K562 (cell line): Measurements from ENCODE around the gene CAPRIN2. TPM values are rescaled to one million over a fixed set of nuclear protein-coding genes. Genes with fewer than 3 reads are reported as not detected.
A peak's percentile ranks its signal among the peaks of the same experiment; 100 is the strongest.

Experiments
- ATAC-seq: fragments of 200-7000 bp; cut with Tn5 transposase; 3 replicates; pipeline ENCODE4 v1.9.1; 2020; ENCODE audit warnings: moderate library complexity
- BruUV-seq: library from RNA; stranded (reverse); fragments of 400-500 nt; replicated peaks from 2 replicates; lab custom pipeline; 2021; lab: Mats Ljungman, UMichigan
- CTCF ChIA-PET: fragments of 300-600 bp; formaldehyde crosslinking; extraction: SDS; loops from one replicate; lab custom pipeline; 2021; ENCODE audit warnings: low intra/inter-chr PET ratio; lab: Yijun Ruan, JAX
- POLR2A ChIA-PET: fragments of 300-600, 350-650 bp; sonication (Branson Sonifier 250); formaldehyde crosslinking; extraction: SDS; loops from one replicate; lab custom pipeline; 2021; ENCODE audit warnings: antibody characterized with exemption, inconsistent platforms; lab: Yijun Ruan, JAX
- DNase-seq, 4 experiments: peaks; one replicate each; pipeline versions ENCODE4 v3.0.0 to v3.0.0-alpha.2; 2011 to 2018; ENCODE audit warnings: low spot score in 3 of 4, mixed read lengths in 3 of 4; ENCODE audit errors: extremely low read depth in 1 of 4
- FAIRE-seq: peaks from 2 replicates; lab custom pipeline; 2011; peaks lifted over from hg19 to GRCh38; lab: Jason Lieb, UNC
- H2AFZ ChIP-seq: 2 replicates; pipeline ENCODE4 v1.6.0; 2011; ENCODE audit warnings: low read depth, low read length, control low read depth, inconsistent platforms
- H3K27ac ChIP-seq: fragments of 200-600 bp; 3 replicates; pipeline ENCODE4 v1.8.0; 2011; ENCODE audit warnings: low read depth, mild to moderate bottlenecking, control low read depth, inconsistent platforms, low read length, moderate library complexity, mixed read lengths; ENCODE audit errors: extremely low read depth
- H3K27me3 ChIP-seq, 2 experiments: fragments of 300-600 bp in 1 of 2; 2 replicates in 1 of 2; 3 replicates in 1 of 2; pipeline versions ENCODE4 v1.6.0 to v1.8.0; 2011; ENCODE audit warnings: inconsistent platforms in 2 of 2, low read length in 2 of 2, mild to moderate bottlenecking in 1 of 2, mixed read lengths in 1 of 2, moderate library complexity in 1 of 2; ENCODE audit not compliant: control insufficient read depth in 2 of 2, insufficient read depth in 2 of 2
- H3K36me3 ChIP-seq: fragments of 300-600 bp; 3 replicates; pipeline ENCODE4 v1.8.0; 2011; ENCODE audit warnings: mild to moderate bottlenecking, low read length, inconsistent platforms; ENCODE audit not compliant: control insufficient read depth, insufficient read depth
- H3K4me1 ChIP-seq, 2 experiments: fragments of 200-600 bp in 1 of 2; replicated peaks in 1 of 2; 2 replicates in 1 of 2; 3 replicates in 1 of 2; pipeline versions ENCODE4 v1.5.1 to v1.8.0; 2011; ENCODE audit warnings: inconsistent platforms in 2 of 2, low read length in 2 of 2, mild to moderate bottlenecking in 1 of 2, mixed read lengths in 1 of 2, moderate library complexity in 1 of 2; ENCODE audit not compliant: control insufficient read depth in 2 of 2, insufficient read depth in 2 of 2
- H3K4me2 ChIP-seq: 2 replicates; pipeline ENCODE4 v1.6.1; 2011; ENCODE audit warnings: low read length, control low read depth, inconsistent platforms, mixed read lengths; ENCODE audit not compliant: insufficient read depth
- H3K4me3 ChIP-seq: fragments of 200-600 bp; sonication (generic), shearing (Covaris generic); 2 replicates; pipeline ENCODE4 v1.5.1; 2016; ENCODE audit warnings: control low read depth, inconsistent platforms
- H3K79me2 ChIP-seq: fragments of 200-600 bp; 3 replicates; pipeline ENCODE4 v1.8.0; 2011; ENCODE audit warnings: low read length, inconsistent platforms; ENCODE audit not compliant: control insufficient read depth, insufficient read depth
- H3K9ac ChIP-seq, 2 experiments: 2 replicates each; pipeline versions ENCODE4 v1.6.0 to v1.6.1; 2011; ENCODE audit warnings: low read depth in 2 of 2, low read length in 2 of 2, control low read depth in 1 of 2, inconsistent platforms in 1 of 2, mild to moderate bottlenecking in 1 of 2, mixed read lengths in 1 of 2; ENCODE audit not compliant: insufficient read depth in 1 of 2
- H3K9me1 ChIP-seq: one replicate; pipeline ENCODE4 v1.6.0; 2011; ENCODE audit warnings: inconsistent platforms, mild to moderate bottlenecking, low read length, moderate library complexity; ENCODE audit not compliant: control insufficient read depth, insufficient read depth
- H3K9me3 ChIP-seq: replicated peaks from 2 replicates; pipeline ENCODE4 v1.5.1; 2011; ENCODE audit warnings: low read depth, low read length, inconsistent platforms; ENCODE audit not compliant: control insufficient read depth, insufficient read depth
- H4K20me1 ChIP-seq: replicated peaks from 2 replicates; pipeline ENCODE4 v1.6.1; 2011; ENCODE audit warnings: low read length, inconsistent platforms, mixed read lengths; ENCODE audit not compliant: control insufficient read depth, insufficient read depth
- EP300 ChIP-seq: IDR thresholded peaks from 2 replicates; pipeline ENCODE4 v1.6.1; 2012; ENCODE audit warnings: low read length, improper control_type of control experiment
- KAT2B ChIP-seq: IDR thresholded peaks from one replicate; pipeline ENCODE4 v1.6.1; 2012; ENCODE audit warnings: low read depth, mild to moderate bottlenecking, control low read depth, inconsistent platforms, low read length, moderate library complexity
- KDM2B ChIP-seq: fragments of 250-450 bp; sonication (Bioruptor Pico); IDR thresholded peaks from 2 replicates; pipeline ENCODE4 v1.8.0; 2021; ENCODE audit warnings: mild to moderate bottlenecking, moderate library complexity
- KLF10 ChIP-seq: fragments of 250-450 bp; sonication (Bioruptor Pico); IDR thresholded peaks from 2 replicates; pipeline ENCODE4 v1.6.1; 2021; ENCODE audit warnings: matching md5 sums
- NFE2 ChIP-seq: IDR thresholded peaks from 2 replicates; pipeline ENCODE4 v1.6.1; 2014; ENCODE audit warnings: antibody characterized with exemption, low read depth
- POLR2AphosphoS5 ChIP-seq: IDR thresholded peaks from 2 replicates; pipeline ENCODE4 v1.6.1; 2011; ENCODE audit warnings: mild to moderate bottlenecking, low read depth, low read length, moderate library complexity; ENCODE audit not compliant: control insufficient read depth, insufficient read depth
- RFX1 ChIP-seq: fragments of 450-650 bp; IDR thresholded peaks from 2 replicates; pipeline ENCODE4 v1.6.1; 2016; ENCODE audit warnings: mild to moderate bottlenecking, moderate library complexity
- SMAD1 ChIP-seq: fragments of 150-350 bp; IDR thresholded peaks from 2 replicates; pipeline ENCODE4 v1.6.1; 2014; ENCODE audit warnings: low read length, low read depth; ENCODE audit not compliant: partially characterized antibody
- ZNF324 ChIP-seq: fragments of 250-450 bp; sonication (Bioruptor Pico); IDR thresholded peaks from 2 replicates; pipeline ENCODE4 v1.4.0; 2020; ENCODE audit warnings: mild to moderate bottlenecking
- ZNF384 ChIP-seq: IDR thresholded peaks from 2 replicates; pipeline ENCODE4 v1.6.1; 2012; ENCODE audit warnings: low read depth, low read length, improper control_type of control experiment
- ZNF644 ChIP-seq: fragments of 200-800 bp; sonication (Bioruptor generic); IDR thresholded peaks from 2 replicates; pipeline ENCODE4 v1.6.1; 2016; ENCODE audit warnings: low read depth, missing genetic modification characterization, missing compliant biosample characterization
- WGBS: fragments of 100-300 bp; shearing (Covaris generic); methylation state at CpG from one replicate; pipeline ENCODE4 v1.1.6; 2016; ENCODE audit warnings: low coverage, mixed read lengths; ENCODE audit not compliant: insufficient coverage; ENCODE audit errors: missing lambda C conversion rate; 5-methylcytosine and 5-hydroxymethylcytosine counted together
- in situ Hi-C: fragments of 300-500 bp; cut with MboI; formaldehyde crosslinking; loops from 4 replicates; pipeline ENCODE4 v1.15.0; 2018; ENCODE audit warnings: inconsistent platforms, mixed read lengths
- intact Hi-C: fragments of 100-400 bp; cut with micrococcal nuclease; formaldehyde crosslinking; loops from 2 replicates; pipeline ENCODE4 v1.14.2; 2022
- polyA plus RNA-seq, 8 experiments: library from polyadenylated mRNA; depleted of rRNA in 4 of 8; stranded (reverse) in 5 of 8; unstranded in 3 of 8; fragments of >200 nt; fragmentation: Nextera tagmentation in 2 of 8; fragmentation: Illumina TruSeq in 1 of 8; extraction: Ambion mirVana in 2 of 8; extraction: Trizol in 1 of 8; gene quantifications; 2 replicates each; pipeline versions ENCODE4 v1.2.1 to v1.2.3, GENCODE V29; 2011 to 2014; ENCODE audit warnings: inconsistent platforms in 1 of 8, missing spikeins in 1 of 8
- total RNA-seq, 7 experiments: library from RNA; depleted of rRNA in 6 of 7; stranded (reverse); fragments of >200 nt in 6 of 7; fragmentation: Illumina TruSeq in 2 of 7; extraction: Trizol in 2 of 7; gene quantifications; 2 replicates each; pipeline versions ENCODE4 v1.2.1 to v1.2.3, GENCODE V29; 2011 to 2021; ENCODE audit warnings: low replicate concordance in 1 of 7
- TF ChIP-seq, protein P1 (sequence below): fragments of 250-450 bp; sonication (Bioruptor Pico); IDR thresholded peaks from 2 replicates; pipeline ENCODE4 v1.4.0; 2020

The CAPRIN2 gene
- total and polyA plus RNA-seq, 9 of the 15 experiments (the other 6 are each of a cell fraction or from before 2014, with no cell fraction given), result 2.3 to 14.5 (median 8.9) TPM

DNA sequence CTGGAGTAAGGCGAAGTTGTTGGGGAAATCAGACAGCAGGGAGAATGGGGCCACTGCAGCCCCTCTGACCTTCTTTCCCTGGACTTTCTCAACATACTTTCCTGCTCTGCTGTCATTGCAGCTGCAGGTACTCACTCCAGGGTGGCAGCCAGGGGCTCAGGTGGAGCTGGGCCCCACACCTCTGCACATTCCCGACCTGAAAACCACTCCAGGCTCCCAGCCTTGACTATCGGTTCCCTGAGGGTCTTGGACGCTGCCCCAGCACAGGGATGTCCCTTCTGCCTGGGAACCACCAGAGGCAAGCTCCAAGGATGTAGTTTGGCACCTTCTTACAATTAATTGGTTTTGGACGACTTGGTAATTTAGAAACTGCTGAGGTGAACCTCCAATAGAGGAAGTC, 24.8 kb upstream of the CAPRIN2 start:
- H4K20me1 ChIP-seq, result no peaks in the 10 kb centered on the region
- H2AFZ ChIP-seq, result peak overlapping the region; percentile 64
- peak overlapping the region; percentile 3 to 20; a peak in 3 of 4 replicates for H3K9ac ChIP-seq
- H3K4me2 ChIP-seq, result peak overlapping the region; percentile 52
- FAIRE-seq, result no peak
- H3K9me1 ChIP-seq, result no peaks in the 10 kb centered on the region
- no peaks in the 10 kb centered on the region for H3K27me3 ChIP-seq
- TF ChIP-seq ZNF384 (no peak), ZNF644 (tag) (no peak), SMAD1 (no peak)
- H3K79me2 ChIP-seq, result no peaks in the 10 kb centered on the region
- H3K36me3 ChIP-seq, result no peaks in the 10 kb centered on the region
- peaks cover 13% of the 10 kb centered on the region for H3K9me3 ChIP-seq
- in situ Hi-C loops, result no loop called here
- intact Hi-C loops, result no loop called here
- ChIA-PET POLR2A (no interaction called here), CTCF (no interaction called here)
- no peak for DNase-seq
- H3K4me3 ChIP-seq, result no peak overlapping the region
- peak overlapping the region; percentile 48; the same call in 2 of the 3 replicates for H3K27ac ChIP-seq
- peak; percentile 67; the same call in 2 of the 3 replicates for ATAC-seq
- BruUV-seq, result no TSS peak
- H3K4me1 ChIP-seq, result peaks cover 0 to 7% of the 10 kb centered on the region in 2 experiments; a peak in 2 of 5 replicates
- 8% methylated on average over 5 of the region's 5 CpGs for WGBS

GRCh38 chr12:30779178-30779577, 24.4 kb upstream of the CAPRIN2 start:
- POLR2A ChIA-PET, result no interaction called here
- no peaks in the 10 kb centered on the region for H3K36me3 ChIP-seq
- H3K27me3 ChIP-seq, result no peaks in the 10 kb centered on the region
- ATAC-seq (peak; percentile 76), DNase-seq (peak in 1 of 4 experiments; percentile 21), FAIRE-seq (no peak)
- in situ Hi-C loops, result no loop called here
- H3K4me3 ChIP-seq, result no peak overlapping the region
- H3K4me2 ChIP-seq, result peak overlapping the region; percentile 52
- BruUV-seq, result no TSS peak
- H2AFZ ChIP-seq, result peak overlapping the region; percentile 64
- H3K9ac ChIP-seq, result peak overlapping the region in 1 of 2 experiments; percentile 20; a peak in 1 of 4 replicates
- peaks cover 0 to 7% of the 10 kb centered on the region in 2 experiments; a peak in 2 of 5 replicates for H3K4me1 ChIP-seq
- CTCF ChIA-PET, result no interaction called here
- no peaks in the 10 kb centered on the region for H3K9me1 ChIP-seq
- H4K20me1 ChIP-seq, result no peaks in the 10 kb centered on the region
- intact Hi-C loops, result no loop called here
- H3K9me3 ChIP-seq, result peaks cover 11% of the 10 kb centered on the region
- H3K79me2 ChIP-seq, result no peaks in the 10 kb centered on the region
- H3K27ac ChIP-seq, result peak overlapping the region; percentile 48; the same call in 2 of the 3 replicates
- TF ChIP-seq ZNF324 (no peak), KLF10 (CRISPR knock-in tag) (no peak), RFX1 (peak; percentile 41; the same call in 1 of the 2 replicates), KAT2B (no peak), POLR2AphosphoS5 (no peak), EP300 (0 out of 2 replicates have a peak, but pooled peaks have one; percentile 10), NFE2 (peak; percentile 57), KDM2B (CRISPR knock-in tag) (no peak)
- TF ChIP-seq, protein P1, sequence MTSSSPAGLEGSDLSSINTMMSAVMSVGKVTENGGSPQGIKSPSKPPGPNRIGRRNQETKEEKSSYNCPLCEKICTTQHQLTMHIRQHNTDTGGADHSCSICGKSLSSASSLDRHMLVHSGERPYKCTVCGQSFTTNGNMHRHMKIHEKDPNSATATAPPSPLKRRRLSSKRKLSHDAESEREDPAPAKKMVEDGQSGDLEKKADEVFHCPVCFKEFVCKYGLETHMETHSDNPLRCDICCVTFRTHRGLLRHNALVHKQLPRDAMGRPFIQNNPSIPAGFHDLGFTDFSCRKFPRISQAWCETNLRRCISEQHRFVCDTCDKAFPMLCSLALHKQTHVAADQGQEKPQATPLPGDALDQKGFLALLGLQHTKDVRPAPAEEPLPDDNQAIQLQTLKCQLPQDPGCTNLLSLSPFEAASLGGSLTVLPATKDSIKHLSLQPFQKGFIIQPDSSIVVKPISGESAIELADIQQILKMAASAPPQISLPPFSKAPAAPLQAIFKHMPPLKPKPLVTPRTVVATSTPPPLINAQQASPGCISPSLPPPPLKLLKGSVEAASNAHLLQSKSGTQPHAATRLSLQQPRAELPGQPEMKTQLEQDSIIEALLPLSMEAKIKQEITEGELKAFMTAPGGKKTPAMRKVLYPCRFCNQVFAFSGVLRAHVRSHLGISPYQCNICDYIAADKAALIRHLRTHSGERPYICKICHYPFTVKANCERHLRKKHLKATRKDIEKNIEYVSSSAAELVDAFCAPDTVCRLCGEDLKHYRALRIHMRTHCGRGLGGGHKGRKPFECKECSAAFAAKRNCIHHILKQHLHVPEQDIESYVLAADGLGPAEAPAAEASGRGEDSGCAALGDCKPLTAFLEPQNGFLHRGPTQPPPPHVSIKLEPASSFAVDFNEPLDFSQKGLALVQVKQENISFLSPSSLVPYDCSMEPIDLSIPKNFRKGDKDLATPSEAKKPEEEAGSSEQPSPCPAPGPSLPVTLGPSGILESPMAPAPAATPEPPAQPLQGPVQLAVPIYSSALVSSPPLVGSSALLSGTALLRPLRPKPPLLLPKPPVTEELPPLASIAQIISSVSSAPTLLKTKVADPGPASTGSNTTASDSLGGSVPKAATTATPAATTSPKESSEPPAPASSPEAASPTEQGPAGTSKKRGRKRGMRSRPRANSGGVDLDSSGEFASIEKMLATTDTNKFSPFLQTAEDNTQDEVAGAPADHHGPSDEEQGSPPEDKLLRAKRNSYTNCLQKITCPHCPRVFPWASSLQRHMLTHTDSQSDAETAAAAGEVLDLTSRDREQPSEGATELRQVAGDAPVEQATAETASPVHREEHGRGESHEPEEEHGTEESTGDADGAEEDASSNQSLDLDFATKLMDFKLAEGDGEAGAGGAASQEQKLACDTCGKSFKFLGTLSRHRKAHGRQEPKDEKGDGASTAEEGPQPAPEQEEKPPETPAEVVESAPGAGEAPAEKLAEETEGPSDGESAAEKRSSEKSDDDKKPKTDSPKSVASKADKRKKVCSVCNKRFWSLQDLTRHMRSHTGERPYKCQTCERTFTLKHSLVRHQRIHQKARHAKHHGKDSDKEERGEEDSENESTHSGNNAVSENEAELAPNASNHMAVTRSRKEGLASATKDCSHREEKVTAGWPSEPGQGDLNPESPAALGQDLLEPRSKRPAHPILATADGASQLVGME (CRISPR knock-in tag), result no peak
